Panc1 (cell line): ENCODE data around the gene GTF2E1. TPM values are rescaled to one million over a fixed set of nuclear protein-coding genes. Genes with fewer than 3 reads are reported as not detected.

Experiments
- ATAC-seq: fragments of 200-7000 bp; cut with Tn5 transposase; 2 replicates; pipeline ENCODE4 v1.9.1; 2020; ENCODE audit warnings: mild to moderate bottlenecking, moderate library complexity
- BruUV-seq: library from RNA; stranded (reverse); fragments of 400-500 nt; replicated peaks from 2 replicates; lab custom pipeline; 2021; lab: Mats Ljungman, UMichigan
- CTCF ChIA-PET: fragments of 300-600 bp; sonication (Branson Sonifier 250); formaldehyde crosslinking; loops from one replicate; lab custom pipeline; 2022; ENCODE audit warnings: antibody characterized with exemption; lab: Charles Lee
- POLR2A ChIA-PET: fragments of 300-600 bp; sonication (Branson Sonifier 250); formaldehyde crosslinking; loops from one replicate; lab custom pipeline; 2022; ENCODE audit warnings: antibody characterized with exemption; lab: Charles Lee
- DNase-seq: peaks from one replicate; pipeline ENCODE4 v3.0.0-alpha.2; 2010; ENCODE audit warnings: low read depth, low spot score
- H3K27ac ChIP-seq: 2 replicates; pipeline ENCODE4 v1.5.1; 2011; ENCODE audit warnings: mild to moderate bottlenecking, low read length, inconsistent platforms
- H3K27me3 ChIP-seq: fragments of 200-500 bp; sonication (Bioruptor generic); 2 replicates; pipeline ENCODE4 v1.6.0; 2014; ENCODE audit warnings: low read length, inconsistent platforms; ENCODE audit not compliant: control insufficient read depth, insufficient read depth
- H3K36me3 ChIP-seq: fragments of 200-500 bp; sonication (Bioruptor generic); 2 replicates; pipeline ENCODE4 v1.5.1; 2014; ENCODE audit warnings: inconsistent platforms, mild to moderate bottlenecking, low read length, moderate library complexity; ENCODE audit not compliant: control insufficient read depth, insufficient read depth
- H3K4me1 ChIP-seq: 2 replicates; pipeline ENCODE4 v1.5.1; 2011; ENCODE audit warnings: inconsistent platforms, mild to moderate bottlenecking, low read length, moderate library complexity; ENCODE audit not compliant: control insufficient read depth, insufficient read depth
- H3K4me3 ChIP-seq, 2 experiments: 2 replicates each; pipeline ENCODE4 v1.5.1; 2011 to 2012; ENCODE audit warnings: low read depth in 2 of 2, low read length in 2 of 2, mild to moderate bottlenecking in 2 of 2, inconsistent platforms in 1 of 2, moderate library complexity in 1 of 2
- H3K9me3 ChIP-seq: fragments of 200-500 bp; sonication (Bioruptor generic); 2 replicates; pipeline ENCODE4 v1.5.1; 2014; ENCODE audit warnings: low read depth, mild to moderate bottlenecking, inconsistent platforms, low read length, moderate library complexity; ENCODE audit not compliant: control insufficient read depth, insufficient read depth
- CTCF ChIP-seq: fragments of 450-650 bp; IDR thresholded peaks from 2 replicates; pipeline ENCODE4 v1.5.1; 2017; ENCODE audit warnings: mild to moderate bottlenecking
- POLR2AphosphoS5 ChIP-seq: IDR thresholded peaks from 2 replicates; pipeline ENCODE4 v1.6.1; 2012; ENCODE audit warnings: mild to moderate bottlenecking, low read depth, low read length, moderate library complexity
- REST ChIP-seq, 2 experiments: IDR thresholded peaks; 2 replicates each; pipeline ENCODE4 v1.6.1; 2011 to 2012; ENCODE audit warnings: low read depth in 2 of 2, control low read depth in 1 of 2, low read length in 1 of 2, mild to moderate bottlenecking in 1 of 2, moderate library complexity in 1 of 2; ENCODE audit not compliant: insufficient read depth in 1 of 2
- SIN3A ChIP-seq: IDR thresholded peaks from 2 replicates; pipeline ENCODE4 v1.6.1; 2012; ENCODE audit warnings: low read depth, mild to moderate bottlenecking, low read length, moderate library complexity, borderline replicate concordance; ENCODE audit not compliant: insufficient read depth
- TCF7L2 ChIP-seq: IDR thresholded peaks from 2 replicates; pipeline ENCODE4 v1.6.1; 2011; ENCODE audit warnings: mild to moderate bottlenecking, low read depth, low read length, inconsistent platforms
- in situ Hi-C: cut with HindIII; loops from 2 replicates; pipeline ENCODE4 v1.10.0; 2016; ENCODE audit warnings: low sequenced_read_pairs, low pct_unique_long_range_greater_than_20kb
- intact Hi-C: fragments of 100-400 bp; cut with micrococcal nuclease; formaldehyde crosslinking; loops from one replicate; pipeline ENCODE4 v1.10.0; 2022; ENCODE audit not compliant: unreplicated experiment
- total RNA-seq: library from RNA; stranded (reverse); gene quantifications from one replicate; pipeline ENCODE4 v1.2.1, GENCODE V29; 2021; ENCODE audit not compliant: unreplicated experiment

GTF2E1 gene
- total RNA-seq, 1 experiment from 2014 or later: 32.0 TPM

- Histone ChIP-seq H3K27me3 (no peaks in the 10 kb centered on the region), H3K36me3 (no peaks in the 10 kb centered on the region), H3K9me3 (peaks cover 3% of the 10 kb centered on the region; the same call in 1 of the 2 replicates), H3K27ac (no peak overlapping the region), H3K4me1 (no peaks in the 10 kb centered on the region), H3K4me3 (no peak overlapping the region)
- TF ChIP-seq CTCF: no peak
- no peak for TF ChIP-seq SIN3A
- no peak for TF ChIP-seq TCF7L2
- TF ChIP-seq REST (IDR thresholded peaks at IDR 0.05; ENCODE audit: insufficient read depth in 1 of 2, low read depth in 2 of 2, low read length in 1 of 2): no peak
- no peak for TF ChIP-seq POLR2AphosphoS5
- ChIA-PET POLR2A (interaction anchor here (0.6 kb wide), 1 partner anchor 101 kb away, joined by 3 read pairs; no protein-coding TSS in a partner anchor), CTCF (no interaction called here)
- in situ Hi-C loops: no loop called here
- DNase-seq (no peak), ATAC-seq (no peak)
- intact Hi-C loops: no loop called here
- no TSS peak for BruUV-seq
These were observed 43.2 kb upstream of the GTF2E1 start for GRCh38 chr3:120699333-120699732.

- intact Hi-C loops (no loop called here), in situ Hi-C loops (no loop called here)
- BruUV-seq: no TSS peak
- Histone ChIP-seq H3K9me3 (peaks cover 3% of the 10 kb centered on the region; the same call in 1 of the 2 replicates), H3K4me3 (no peak overlapping the region), H3K4me1 (no peaks in the 10 kb centered on the region), H3K27me3 (no peaks in the 10 kb centered on the region), H3K36me3 (no peaks in the 10 kb centered on the region), H3K27ac (no peak overlapping the region)
- DNase-seq (no peak), ATAC-seq (no peak)
- CTCF ChIA-PET: no interaction called here
- POLR2A ChIA-PET: no interaction called here
- TF ChIP-seq POLR2AphosphoS5 (no peak), TCF7L2 (no peak), CTCF (no peak), SIN3A (no peak), REST (IDR thresholded peaks at IDR 0.05; ENCODE audit: insufficient read depth in 1 of 2, low read depth in 2 of 2, low read length in 1 of 2) (no peak)
These were observed 36.5 kb upstream of the GTF2E1 start for GRCh38 chr3:120705884-120706582.
